GM21381 (cell line): ENCODE results near the gene CPNE4.
"Not testable (repeated sequence)": the region's sequence is repeated elsewhere in the genome, so short reads cannot be mapped to it uniquely, and the experiment has no call there.

Experiments used
- ATAC-seq: cut with Tn5 transposase; IDR thresholded peaks from one replicate; pipeline ENCODE4 v1.9.1; 2021; ENCODE audit warnings: mild to moderate bottlenecking, moderate library complexity; ENCODE audit not compliant: unreplicated experiment

CPNE4 gene

DNA sequence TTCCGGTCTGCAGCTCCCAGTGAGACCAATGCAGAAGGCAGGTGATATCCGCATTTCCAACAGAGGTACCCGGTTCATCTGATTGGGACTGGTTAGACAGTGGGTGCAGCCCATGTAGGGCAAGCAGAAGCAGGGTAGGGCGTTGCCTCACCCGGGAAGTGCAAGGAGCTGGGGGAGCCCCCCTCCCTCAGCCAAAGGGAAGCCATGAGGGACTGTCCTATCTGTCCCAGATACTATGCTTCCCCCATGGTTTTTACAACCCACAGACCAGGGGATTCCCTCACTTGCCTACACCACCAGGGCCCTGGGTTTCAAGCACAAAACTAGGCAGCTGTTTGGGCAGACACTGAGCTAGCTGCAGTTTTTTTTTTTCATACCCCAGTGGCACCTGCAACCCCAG lies 71.8 kb downstream of the CPNE4 start:
- no peak for ATAC-seq

DNA sequence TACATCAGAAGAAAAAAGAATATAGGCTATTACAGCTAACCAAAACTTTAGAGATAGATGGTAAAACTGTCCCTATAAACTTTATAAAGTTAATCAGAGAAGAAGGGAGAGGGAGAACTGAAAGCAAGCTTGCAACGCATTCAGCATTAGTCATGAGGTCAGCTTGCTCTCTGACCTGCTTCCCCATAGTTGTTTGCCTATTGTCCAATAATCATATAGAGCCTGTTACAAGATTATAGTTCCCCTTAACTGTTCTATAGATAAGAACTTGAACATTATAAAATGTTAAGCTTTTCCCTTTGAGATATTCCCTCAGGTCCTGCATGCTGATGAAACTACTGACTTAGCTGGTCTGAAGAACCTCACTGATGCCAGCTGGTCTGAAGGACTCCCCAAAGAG lies 74.5 kb downstream of the CPNE4 start:
- ATAC-seq, result no peak

DNA sequence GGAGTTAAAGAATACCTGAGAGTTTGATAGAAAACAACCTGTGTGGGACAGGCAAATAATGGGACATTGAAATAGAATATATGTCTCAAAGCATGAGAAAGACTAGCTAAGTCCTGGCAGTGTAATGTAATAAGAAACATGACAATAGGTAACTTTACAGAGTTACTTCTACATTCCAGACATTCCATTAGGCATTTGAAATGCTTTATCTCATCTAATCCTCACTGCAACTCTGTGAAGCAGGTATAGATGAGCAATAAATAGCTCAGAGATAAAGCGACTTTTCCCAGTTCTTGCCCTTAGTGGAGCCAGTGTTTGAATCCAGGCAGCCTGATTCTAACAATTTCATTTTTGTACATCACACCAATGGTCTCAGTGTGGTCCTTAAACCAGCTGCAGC lies 76.8 kb downstream of the CPNE4 start:
- ATAC-seq, result no peak

DNA sequence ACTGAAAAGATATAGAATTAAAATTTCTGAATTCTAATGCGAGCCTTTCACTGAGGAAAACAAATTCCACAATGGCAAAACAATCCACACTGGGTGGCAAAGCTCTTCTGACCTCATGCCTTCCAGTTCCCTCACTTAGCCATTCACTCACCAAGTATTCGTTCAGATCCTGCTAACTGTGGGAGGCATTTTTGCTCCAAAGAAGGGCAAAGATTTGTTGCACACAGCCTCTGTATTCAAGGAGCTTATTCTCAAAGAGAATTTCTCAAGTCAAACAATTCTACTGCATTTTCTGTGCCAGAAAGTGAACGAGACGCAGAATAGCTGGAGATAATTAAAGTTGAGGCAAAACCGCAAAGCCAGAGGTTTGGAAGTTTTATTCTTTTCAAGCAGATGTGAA lies 77.3 kb downstream of the CPNE4 start:
- no peak for ATAC-seq

DNA sequence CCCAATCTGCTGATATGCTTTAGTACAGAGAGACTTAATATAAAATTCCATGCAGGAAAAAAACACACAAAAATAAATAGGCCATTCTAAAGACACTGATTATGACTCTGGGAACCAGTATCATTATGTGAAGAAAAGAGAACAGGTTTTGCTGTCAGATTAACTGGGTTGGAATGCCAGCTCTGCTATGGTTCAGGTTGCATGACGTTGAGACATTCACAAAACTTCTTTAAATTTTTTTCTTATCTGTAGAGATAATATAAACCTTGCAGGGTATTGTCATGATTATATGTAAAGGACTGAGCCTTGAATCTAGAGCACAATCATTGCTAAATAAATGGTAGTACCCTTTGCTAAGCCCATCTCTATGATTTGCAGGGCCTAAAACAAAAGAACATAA lies 86.0 kb downstream of the CPNE4 start:
- ATAC-seq, result no peak

DNA sequence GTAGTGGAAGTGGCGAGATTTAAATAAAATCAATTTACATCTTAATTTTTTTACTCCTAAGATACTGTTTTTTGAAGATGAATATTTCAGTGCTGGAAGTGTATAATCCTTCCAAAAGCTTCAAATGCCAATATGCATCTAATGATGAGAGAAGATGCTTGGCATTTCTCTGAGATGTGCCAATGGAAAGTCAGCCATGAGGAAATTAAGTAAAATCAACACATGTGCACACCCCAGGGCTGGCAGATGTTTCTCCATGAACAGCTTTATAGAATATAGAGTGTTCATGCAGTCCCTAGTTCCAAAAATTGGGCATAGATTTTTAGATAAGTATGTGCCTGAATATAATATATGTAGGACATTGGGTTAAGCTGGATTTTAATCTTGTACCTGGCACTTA lies 90.1 kb downstream of the CPNE4 start:
- ATAC-seq, result no peak

DNA sequence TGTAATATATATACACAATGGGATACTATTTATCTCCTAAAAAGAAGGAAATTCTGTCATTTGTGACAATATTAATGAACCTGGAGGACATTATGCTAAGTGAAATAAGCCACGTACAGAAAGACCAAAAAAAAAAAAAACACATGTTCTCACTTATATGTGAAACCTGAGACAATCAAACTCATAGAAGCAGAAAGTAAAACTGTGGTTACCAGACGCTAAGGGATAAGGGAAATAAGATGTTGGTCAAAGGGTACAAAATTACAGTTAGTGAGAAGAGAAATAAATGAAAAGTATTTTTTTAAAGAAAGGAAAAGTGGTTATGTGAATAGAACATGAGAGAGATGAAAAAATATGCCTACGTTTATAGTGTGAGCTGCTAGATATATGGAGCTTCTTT lies 101.1 kb downstream of the CPNE4 start:
- no peak for ATAC-seq

DNA sequence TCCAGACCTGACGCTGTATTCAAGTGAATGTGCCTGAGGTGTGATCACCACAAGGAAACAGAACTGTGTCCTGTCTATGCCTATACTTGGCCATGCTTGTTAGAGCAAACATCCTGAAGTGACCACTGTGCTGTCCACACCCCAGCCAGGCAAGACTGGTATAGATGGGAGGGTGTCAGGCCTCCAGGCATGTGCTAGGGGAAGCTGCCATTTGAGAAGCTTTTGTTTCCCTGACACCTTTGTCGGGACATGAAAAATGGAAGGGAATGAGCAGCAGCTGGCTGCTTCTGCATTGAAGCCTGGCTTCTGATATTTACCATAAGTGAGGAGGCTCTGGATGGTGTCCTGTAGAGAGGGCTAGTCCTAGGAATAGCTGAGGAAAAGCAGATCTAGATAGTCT lies 106.2 kb downstream of the CPNE4 start:
- no peak for ATAC-seq

DNA sequence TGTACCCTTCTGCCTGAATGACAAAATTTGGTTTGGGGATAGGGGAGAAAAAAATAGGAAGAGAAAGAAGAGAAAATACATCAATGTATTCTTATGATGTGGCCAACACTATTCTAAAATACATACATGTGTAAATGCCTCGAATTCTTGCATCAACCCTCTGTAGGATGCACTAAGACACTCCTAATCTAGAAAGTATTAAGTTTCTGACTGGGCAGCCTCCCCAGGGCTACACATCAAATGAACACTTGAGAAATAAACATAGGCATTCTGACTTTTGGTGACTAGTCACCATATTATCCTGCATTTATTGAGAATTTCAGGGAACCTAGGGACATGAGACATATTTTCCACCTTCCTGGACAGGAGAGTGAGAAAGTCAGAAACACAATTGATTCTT lies 109.2 kb downstream of the CPNE4 start:
- no peak for ATAC-seq

DNA sequence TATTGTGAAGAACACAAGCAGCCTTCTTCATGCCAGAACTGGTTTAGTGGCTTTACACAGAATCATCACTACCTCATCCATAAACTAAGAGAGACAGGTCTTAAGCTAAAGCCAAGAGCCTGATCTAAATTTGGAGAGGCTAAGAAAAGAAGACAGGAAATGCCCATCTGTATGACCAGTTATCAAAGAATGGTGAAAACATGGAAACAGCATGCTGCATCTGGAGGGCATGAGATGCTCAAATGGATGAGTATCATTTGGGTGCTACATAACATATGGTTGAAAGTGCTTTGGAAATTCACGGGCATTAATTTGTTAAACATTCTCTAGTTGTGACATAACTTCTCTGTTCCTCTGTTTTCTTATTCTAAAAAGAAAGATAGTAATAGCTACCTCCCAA lies 112.5 kb downstream of the CPNE4 start:
- no peak for ATAC-seq

DNA sequence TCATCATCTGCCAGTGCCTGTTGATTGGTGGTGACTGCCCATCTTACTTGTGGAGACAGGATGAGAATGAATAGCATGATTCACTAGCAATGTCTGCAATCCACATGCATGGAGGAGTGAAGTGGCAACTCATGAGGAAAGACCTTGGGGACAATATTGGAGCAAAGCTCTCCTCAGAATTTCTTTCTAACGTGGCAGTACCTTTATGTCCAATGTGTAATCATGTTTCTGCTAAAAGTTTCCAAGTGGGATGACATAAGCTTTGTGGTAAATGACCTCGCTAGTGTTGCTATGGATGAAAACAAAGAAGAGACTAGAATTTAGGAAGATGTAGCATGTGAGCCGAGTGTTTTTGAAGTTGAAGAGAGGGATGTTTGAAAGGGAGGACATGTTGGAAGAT lies 117.8 kb downstream of the CPNE4 start:
- ATAC-seq, result no peak

DNA sequence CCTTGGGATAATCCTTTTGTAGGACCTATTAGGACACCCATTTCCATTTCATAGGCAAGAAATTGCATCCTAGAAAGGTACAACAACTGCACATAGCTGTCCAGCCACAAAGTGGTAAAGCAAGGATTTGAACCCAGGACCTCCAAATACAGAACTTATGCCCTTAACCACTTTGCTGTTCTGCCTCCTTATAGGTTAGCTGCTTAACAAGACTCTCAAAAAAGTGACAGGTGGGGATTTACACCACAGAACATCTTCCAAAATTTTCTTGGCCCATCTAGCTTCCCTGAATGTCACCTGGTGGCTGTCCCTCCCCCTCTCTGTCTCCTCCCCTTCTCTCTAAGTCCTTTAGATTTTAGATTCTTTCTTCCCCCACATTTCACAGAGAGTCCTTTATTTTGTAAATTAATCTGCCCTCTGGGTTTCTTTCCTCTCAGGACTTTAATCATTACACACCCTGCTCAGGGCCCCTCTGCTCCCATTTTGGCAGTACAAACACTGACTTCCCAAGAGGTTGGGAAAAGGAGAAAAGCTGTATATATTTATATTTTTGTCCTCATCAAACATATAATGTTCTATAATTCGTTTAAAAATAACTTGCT lies 120.6 kb downstream of the CPNE4 start:
- no peak for ATAC-seq

DNA sequence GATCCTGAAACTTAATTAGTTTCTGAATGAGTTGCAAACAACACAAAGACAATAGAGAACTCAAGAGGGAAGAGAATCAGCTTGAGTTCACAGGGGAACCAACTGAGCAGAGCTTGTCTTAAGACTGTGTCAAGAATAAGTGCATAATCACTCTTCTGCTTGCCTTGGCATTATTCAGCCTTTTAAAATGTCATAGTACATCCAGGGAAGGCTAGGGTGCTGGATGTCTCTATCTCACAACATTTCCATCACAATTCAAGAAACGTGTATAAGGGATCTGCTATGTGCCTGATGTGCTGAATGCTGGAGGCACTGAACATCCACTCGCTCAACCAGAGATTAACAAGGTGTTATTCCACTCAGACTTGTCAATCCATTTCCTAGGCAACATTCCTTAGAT lies 122.6 kb downstream of the CPNE4 start:
- no peak for ATAC-seq

DNA sequence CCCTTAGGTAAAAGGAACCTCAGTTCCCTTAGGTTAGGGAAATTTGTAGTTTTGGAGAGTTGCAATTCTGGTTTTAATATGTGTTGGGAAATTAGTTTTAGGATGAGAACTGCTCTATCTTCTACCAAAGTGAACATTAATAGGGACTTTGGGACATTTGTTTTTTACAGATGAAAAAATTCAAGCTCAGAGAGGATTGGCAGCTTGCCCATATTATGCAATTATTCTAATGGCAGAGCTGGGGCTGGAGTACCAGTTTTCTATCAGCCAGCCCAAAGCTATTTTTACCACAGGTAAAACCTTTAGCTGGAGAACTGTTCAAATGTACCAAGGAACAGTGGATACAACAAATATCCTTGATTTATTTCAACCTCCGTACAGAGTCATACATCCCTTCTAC lies 127.0 kb downstream of the CPNE4 start:
- ATAC-seq, result no peak

DNA sequence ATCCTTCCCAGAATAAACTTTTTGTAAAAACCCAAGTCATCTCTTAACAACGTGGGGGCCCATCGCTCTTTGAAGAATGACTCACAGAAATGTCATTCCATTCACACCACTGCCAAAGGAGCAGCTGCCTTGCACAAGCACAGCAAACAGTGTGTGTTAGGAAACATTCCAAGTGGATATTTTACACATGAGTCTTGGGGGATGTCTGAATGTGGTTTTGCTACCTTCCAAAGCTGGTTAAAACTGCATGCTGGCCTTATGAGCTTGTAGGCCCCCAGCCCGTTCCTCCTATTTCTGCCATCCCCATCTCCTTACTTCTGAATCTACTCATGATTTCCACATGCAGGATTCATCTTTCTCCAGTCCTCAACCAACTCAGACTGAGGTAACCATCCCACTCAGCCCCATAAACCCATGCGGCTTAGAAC lies 130.8 kb downstream of the CPNE4 start:
- no peak for ATAC-seq

DNA sequence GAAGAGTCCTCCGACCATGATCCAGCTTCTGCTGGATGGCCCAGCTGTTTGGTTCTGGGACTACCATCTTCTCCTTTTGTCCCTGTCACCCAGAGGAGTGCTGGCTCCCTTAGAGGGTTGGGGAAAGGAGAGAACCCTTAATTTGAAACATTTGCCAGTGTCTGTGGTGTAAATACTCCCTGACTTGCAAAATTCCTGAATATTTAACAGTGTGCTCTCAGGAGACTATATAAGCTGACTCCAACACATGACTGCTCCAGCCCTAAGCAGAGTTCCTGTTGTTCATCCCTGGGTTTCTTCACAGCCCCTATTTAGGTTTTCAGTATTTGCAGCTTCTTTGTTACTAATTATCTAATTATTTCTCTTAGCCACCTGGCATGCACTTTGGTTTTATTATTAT lies 133.1 kb downstream of the CPNE4 start:
- ATAC-seq, result no peak

DNA sequence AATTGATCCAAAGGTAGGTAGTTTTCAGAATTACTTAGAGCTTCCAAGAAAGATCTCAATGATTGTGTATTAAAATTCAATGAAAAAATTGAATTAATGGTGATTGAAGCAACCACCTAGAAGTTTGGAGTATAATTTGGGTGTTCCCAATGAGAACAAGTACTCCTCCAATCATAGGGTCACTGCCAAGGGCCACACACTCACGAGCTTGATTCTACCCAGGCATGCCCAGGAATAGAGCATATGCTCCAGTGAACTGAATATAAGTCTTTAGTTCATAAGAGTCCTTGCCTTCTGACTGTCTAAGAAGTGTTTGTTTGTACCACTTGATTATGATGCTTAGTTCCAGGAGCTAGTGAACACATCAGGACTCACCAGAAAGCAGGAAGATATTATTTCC lies 133.9 kb downstream of the CPNE4 start:
- no peak for ATAC-seq

DNA sequence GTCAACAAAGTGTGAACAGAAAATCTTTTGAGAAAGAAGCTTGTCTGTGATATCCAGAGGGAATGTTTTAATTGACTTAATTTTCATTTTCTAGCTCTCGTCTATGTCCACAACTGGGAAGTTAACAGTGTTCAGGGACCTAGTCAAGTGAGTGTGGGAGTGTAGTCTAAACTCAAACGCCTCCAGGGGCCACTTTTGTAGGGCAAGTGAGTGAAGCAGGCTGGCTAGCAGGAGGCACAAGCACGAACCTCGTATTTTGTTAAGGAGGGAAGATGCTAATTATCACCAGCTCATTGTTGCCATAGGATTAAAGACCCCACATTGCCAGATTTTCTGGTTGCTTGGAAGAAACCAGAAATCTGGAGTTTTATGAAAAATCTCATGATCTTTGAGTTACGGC lies 135.8 kb downstream of the CPNE4 start:
- no peak for ATAC-seq

DNA sequence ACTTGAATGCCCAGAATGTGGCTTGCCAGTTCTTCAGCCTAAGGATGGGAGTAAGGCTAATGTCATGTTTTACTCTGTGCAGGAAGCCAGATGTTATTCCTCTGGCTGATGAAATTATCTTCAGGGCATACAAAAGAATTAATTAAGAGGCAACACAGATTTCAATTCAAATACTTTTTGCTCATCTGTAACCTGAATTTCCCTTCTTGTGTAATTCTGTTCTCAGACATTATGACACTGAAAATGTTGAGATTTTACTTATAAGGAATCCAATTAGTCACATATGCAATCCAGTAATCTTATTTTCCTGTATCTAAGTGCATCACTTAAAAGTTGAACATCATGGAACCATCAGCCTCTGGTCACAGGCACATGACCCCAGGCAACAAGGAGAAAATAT lies 136.5 kb downstream of the CPNE4 start:
- ATAC-seq, result no peak

DNA sequence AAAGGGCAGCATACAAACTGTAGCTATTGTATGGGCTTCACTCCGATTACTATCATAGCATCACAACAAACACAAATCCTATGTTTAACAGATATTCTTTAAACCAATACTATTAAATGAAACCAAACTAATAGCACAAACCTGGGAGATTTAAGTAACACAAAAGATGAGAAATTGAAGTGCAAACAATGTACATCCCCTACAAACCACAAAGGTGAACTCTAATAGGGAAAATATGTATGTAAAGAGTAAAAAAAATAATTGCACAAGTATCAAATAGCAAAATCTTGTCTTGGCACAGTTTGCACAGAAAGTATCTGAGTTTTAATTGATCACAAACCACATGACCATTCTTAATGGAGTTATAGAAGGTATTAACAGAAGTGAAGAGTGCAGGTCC lies 138.5 kb downstream of the CPNE4 start:
- ATAC-seq, result no peak

DNA sequence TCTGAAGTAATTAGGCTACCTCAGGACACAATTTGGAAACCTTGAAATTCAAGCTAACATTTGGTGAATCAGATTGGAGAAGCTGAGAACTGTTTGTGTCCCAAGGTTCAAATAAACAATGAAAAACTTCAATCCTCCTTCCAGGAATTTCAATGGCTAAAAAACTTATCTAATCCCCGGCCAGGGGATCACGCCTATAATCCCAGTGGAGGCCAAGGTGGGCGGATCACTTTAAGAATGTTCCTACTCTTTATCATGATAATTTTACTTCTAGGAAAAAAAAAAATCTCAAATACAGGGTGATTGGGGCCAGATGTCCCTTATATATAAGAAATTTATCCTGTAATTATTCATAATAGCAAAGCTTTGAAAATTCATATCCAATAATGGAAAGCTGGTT lies 139.0 kb downstream of the CPNE4 start:
- no peak for ATAC-seq

DNA sequence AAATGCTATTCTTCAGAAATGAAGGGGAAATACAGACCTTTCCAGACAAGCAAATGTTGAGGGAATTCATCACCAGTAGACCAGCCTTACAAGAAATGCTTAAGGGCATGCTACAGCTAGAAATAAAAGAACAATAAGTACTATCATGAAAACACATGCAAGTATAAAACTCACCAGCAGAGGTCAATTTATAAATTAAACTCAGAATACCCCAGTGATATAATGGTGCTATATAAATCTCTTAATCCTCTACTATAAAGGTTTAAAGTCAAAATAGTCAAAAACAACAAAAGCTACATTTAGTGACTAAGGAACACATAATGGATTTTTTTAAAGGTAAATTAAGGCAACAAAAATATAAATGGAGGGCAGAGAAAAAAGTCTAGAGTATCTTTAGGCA lies 142.5 kb downstream of the CPNE4 start:
- ATAC-seq, result no peak

DNA sequence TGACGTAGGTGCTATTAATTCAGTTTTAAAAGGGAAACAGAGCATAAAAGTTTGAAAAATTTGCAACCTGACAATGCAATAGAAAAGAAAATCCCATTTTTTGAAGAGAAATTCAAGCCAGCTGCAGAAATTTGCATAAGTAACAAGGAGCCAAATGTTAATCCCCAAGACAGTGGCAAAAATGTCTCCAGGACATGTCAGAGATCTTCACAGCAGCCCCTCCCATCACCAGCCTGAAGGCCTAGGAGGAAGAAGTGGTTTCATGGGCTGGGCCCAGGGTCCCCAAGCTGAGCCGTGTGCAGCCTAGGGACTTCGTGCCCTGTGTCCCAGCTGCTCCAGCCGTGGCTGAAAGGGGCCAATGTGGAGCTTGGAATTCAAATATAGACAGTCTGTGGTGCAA lies 148.9 kb downstream of the CPNE4 start:
- ATAC-seq, result not testable (repeated sequence)
